Mammary epithelial cell (primary cell): ENCODE measurements around the gene SCN10A.

Experiments
- CTCF ChIP-seq, 2 donors: IDR thresholded peaks in 1 of 2; conservative IDR thresholded peaks in 1 of 2; 2 replicates each; pipeline ENCODE4 v1.5.1; 2011 to 2012; ENCODE audit warnings: inconsistent platforms in 2 of 2, low read length in 2 of 2, mild to moderate bottlenecking in 2 of 2, control low read depth in 1 of 2, low read depth in 1 of 2; ENCODE audit not compliant: insufficient read depth in 1 of 2; ENCODE audit errors: extremely low read depth in 1 of 2
- EZH2 ChIP-seq: IDR thresholded peaks from 2 replicates; pipeline ENCODE4 v1.6.1; 2012; ENCODE audit warnings: low read length, inconsistent platforms, borderline replicate concordance

- no peak for TF ChIP-seq CTCF (conservative IDR thresholded peaks at IDR 0.05 in 1 of 2, IDR thresholded peaks at IDR 0.05 in 1 of 2; ENCODE audit: extremely low read depth in 1 of 2, insufficient read depth in 1 of 2, low read depth in 1 of 2, low read length in 2 of 2)
- no peak for TF ChIP-seq EZH2
These were observed 90.1 kb downstream of the SCN10A start for GRCh38 chr3:38725726-38726419.
